HepG2 (cell line): ENCODE results near the gene ADCY9.

ENCODE experiments used
- RARA ChIP-seq: IDR thresholded peaks from 2 replicates; pipeline ENCODE4 v1.6.1; 2016; ENCODE audit warnings: missing genetic modification reagents, missing compliant biosample characterization
- TEF ChIP-seq: sonication (generic); formaldehyde crosslinking; IDR thresholded peaks from 2 replicates; pipeline ENCODE4 v1.5.0; 2020; ENCODE audit warnings: missing genetic modification reagents
- YY1 ChIP-seq: IDR thresholded peaks from 2 replicates; pipeline ENCODE4 v1.6.1; 2011; ENCODE audit warnings: low read length, low read depth, moderate library complexity, mild to moderate bottlenecking; ENCODE audit not compliant: insufficient read depth, insufficient replicate concordance
- ZNF274 ChIP-seq: sonication (generic); formaldehyde crosslinking; IDR thresholded peaks from 2 replicates; pipeline ENCODE4 v1.5.1; 2020; ENCODE audit warnings: mild to moderate bottlenecking, missing genetic modification reagents
- TF ChIP-seq, protein P1 (sequence below): sonication (generic); formaldehyde crosslinking; IDR thresholded peaks from 2 replicates; pipeline ENCODE4 v1.4.0; 2020; ENCODE audit warnings: missing genetic modification reagents
- TF ChIP-seq, protein P2 (sequence below): sonication (generic); formaldehyde crosslinking; IDR thresholded peaks from 2 replicates; pipeline ENCODE4 v1.5.0; 2020; ENCODE audit warnings: mild to moderate bottlenecking, missing genetic modification reagents, moderate library complexity

DNA sequence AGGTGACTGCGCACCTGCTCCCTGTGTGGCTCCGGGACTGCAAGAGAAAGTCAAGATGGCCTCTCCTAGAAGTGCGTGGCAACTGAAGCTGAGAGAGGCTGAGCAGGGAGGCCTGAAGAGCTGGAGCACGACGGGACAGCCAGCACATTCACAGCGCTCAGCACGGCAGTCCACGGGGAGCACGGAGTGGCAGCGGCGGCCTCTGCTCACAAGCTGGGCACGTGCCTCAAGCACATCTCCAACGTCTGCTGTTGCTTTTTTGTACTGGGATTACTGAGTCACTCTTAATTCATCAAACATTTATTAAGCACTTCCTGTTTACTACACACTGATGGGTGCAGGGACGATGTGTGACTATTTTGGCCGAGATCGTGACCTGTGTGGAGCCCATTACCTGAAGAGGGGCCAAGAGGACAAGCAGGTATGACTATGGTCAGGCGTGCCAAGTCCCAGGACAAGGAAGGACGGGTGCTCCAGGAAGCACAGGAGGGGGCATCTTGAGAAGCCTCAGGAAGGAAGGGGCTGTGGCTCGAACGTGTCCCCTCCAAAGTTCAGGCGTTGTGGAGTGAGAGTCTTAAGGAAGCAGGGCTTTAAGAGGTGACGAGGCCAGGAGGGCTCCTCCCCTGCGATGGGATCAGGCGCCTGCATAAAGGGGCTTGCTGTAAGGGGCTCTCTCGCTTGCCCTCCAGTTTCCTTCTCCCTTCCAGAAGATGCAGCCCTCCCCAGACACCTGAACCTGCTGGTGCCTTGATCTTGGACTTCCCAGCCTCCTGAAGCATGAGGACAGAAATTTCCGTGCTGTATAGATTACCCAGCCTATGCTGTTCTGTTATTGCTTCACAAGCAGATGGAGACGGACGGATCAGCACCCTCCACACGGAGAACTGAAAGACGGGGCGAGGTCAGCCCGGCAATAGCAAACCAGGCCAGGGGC is 105.8 kb downstream of the ADCY9 start:
- TF ChIP-seq YY1 (no peak), RARA (CRISPR knock-in tag) (no peak), ZNF274 (CRISPR knock-in tag) (no peak), TEF (no peak)
- TF ChIP-seq, protein P1, sequence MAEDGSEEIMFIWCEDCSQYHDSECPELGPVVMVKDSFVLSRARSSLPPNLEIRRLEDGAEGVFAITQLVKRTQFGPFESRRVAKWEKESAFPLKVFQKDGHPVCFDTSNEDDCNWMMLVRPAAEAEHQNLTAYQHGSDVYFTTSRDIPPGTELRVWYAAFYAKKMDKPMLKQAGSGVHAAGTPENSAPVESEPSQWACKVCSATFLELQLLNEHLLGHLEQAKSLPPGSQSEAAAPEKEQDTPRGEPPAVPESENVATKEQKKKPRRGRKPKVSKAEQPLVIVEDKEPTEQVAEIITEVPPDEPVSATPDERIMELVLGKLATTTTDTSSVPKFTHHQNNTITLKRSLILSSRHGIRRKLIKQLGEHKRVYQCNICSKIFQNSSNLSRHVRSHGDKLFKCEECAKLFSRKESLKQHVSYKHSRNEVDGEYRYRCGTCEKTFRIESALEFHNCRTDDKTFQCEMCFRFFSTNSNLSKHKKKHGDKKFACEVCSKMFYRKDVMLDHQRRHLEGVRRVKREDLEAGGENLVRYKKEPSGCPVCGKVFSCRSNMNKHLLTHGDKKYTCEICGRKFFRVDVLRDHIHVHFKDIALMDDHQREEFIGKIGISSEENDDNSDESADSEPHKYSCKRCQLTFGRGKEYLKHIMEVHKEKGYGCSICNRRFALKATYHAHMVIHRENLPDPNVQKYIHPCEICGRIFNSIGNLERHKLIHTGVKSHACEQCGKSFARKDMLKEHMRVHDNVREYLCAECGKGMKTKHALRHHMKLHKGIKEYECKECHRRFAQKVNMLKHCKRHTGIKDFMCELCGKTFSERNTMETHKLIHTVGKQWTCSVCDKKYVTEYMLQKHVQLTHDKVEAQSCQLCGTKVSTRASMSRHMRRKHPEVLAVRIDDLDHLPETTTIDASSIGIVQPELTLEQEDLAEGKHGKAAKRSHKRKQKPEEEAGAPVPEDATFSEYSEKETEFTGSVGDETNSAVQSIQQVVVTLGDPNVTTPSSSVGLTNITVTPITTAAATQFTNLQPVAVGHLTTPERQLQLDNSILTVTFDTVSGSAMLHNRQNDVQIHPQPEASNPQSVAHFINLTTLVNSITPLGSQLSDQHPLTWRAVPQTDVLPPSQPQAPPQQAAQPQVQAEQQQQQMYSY: no peak
- TF ChIP-seq, protein P2, sequence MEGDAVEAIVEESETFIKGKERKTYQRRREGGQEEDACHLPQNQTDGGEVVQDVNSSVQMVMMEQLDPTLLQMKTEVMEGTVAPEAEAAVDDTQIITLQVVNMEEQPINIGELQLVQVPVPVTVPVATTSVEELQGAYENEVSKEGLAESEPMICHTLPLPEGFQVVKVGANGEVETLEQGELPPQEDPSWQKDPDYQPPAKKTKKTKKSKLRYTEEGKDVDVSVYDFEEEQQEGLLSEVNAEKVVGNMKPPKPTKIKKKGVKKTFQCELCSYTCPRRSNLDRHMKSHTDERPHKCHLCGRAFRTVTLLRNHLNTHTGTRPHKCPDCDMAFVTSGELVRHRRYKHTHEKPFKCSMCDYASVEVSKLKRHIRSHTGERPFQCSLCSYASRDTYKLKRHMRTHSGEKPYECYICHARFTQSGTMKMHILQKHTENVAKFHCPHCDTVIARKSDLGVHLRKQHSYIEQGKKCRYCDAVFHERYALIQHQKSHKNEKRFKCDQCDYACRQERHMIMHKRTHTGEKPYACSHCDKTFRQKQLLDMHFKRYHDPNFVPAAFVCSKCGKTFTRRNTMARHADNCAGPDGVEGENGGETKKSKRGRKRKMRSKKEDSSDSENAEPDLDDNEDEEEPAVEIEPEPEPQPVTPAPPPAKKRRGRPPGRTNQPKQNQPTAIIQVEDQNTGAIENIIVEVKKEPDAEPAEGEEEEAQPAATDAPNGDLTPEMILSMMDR (CRISPR knock-in tag): no peak
